WTC11 (cell line): ENCODE results near the gene NFATC3. TPM values are rescaled to one million over a fixed set of nuclear protein-coding genes. Genes with fewer than 3 reads are reported as not detected.

Experiments used
- ATAC-seq: fragments of 200-7000 bp; cut with Tn5 transposase; 2 replicates; pipeline ENCODE4 v1.10.0; 2021; ENCODE audit warnings: mild to moderate bottlenecking, moderate library complexity
- CTCF ChIA-PET: fragments of 300-600 bp; sonication (Branson Sonifier 250); formaldehyde crosslinking; loops from one replicate; lab custom pipeline; 2021; ENCODE audit warnings: antibody characterized with exemption; lab: Charles Lee
- POLR2A ChIA-PET: fragments of 350-600 bp; sonication (Branson Sonifier 250); formaldehyde crosslinking; loops from one replicate; lab custom pipeline; 2021; ENCODE audit warnings: antibody characterized with exemption; lab: Charles Lee
- DNase-seq: peaks from one replicate; pipeline ENCODE4 v3.0.0; 2021; ENCODE audit warnings: low spot score
- H3K27ac Mint-ChIP-seq: 2 replicates; pipeline ENCODE4 v1.8.0; 2021; ENCODE audit warnings: mixed read lengths
- H3K27me3 Mint-ChIP-seq: 2 replicates; pipeline ENCODE4 v1.8.0; 2021; ENCODE audit warnings: low read depth, mild to moderate bottlenecking, moderate library complexity, mixed read lengths
- H3K36me3 Mint-ChIP-seq: 2 replicates; pipeline ENCODE4 v1.8.0; 2021; ENCODE audit warnings: mixed read lengths
- H3K4me1 Mint-ChIP-seq: 2 replicates; pipeline ENCODE4 v1.8.0; 2022; ENCODE audit warnings: mixed read lengths
- H3K4me3 Mint-ChIP-seq: 2 replicates; pipeline ENCODE4 v1.8.0; 2021; ENCODE audit warnings: mild to moderate bottlenecking, moderate library complexity, mixed read lengths
- H3K9me3 Mint-ChIP-seq: 2 replicates; pipeline ENCODE4 v1.8.0; 2021; ENCODE audit warnings: mixed read lengths
- ATF6 ChIP-seq: sonication (generic); formaldehyde crosslinking; IDR thresholded peaks from 2 replicates; pipeline ENCODE4 v1.8.1; 2023; ENCODE audit warnings: mild to moderate bottlenecking, missing genetic modification reagents
- CREB1 ChIP-seq: sonication (generic); formaldehyde crosslinking; IDR thresholded peaks from 2 replicates; pipeline ENCODE4 v1.8.0; 2023; ENCODE audit warnings: mild to moderate bottlenecking, missing genetic modification reagents
- E2F5 ChIP-seq: sonication (generic); formaldehyde crosslinking; IDR thresholded peaks from 2 replicates; pipeline ENCODE4 v1.8.1; 2022; ENCODE audit warnings: mild to moderate bottlenecking, moderate library complexity, missing genetic modification reagents
- FOXP1 ChIP-seq: sonication (generic); formaldehyde crosslinking; IDR thresholded peaks from 2 replicates; pipeline ENCODE4 v1.8.0; 2022; ENCODE audit warnings: missing genetic modification reagents, mild to moderate bottlenecking, moderate library complexity, borderline replicate concordance
- GABPB1 ChIP-seq: sonication (generic); formaldehyde crosslinking; IDR thresholded peaks from 2 replicates; pipeline ENCODE4 v1.8.1; 2023; ENCODE audit warnings: mild to moderate bottlenecking, missing genetic modification reagents
- HMGXB4 ChIP-seq: sonication (generic); formaldehyde crosslinking; IDR thresholded peaks from 2 replicates; pipeline ENCODE4 v1.8.1; 2023; ENCODE audit warnings: mild to moderate bottlenecking, moderate library complexity, missing genetic modification reagents
- MAX ChIP-seq: sonication (generic); formaldehyde crosslinking; IDR thresholded peaks from 2 replicates; pipeline ENCODE4 v1.8.0; 2022; ENCODE audit warnings: mild to moderate bottlenecking, missing genetic modification reagents
- MYBL2 ChIP-seq: sonication (generic); formaldehyde crosslinking; IDR thresholded peaks from 2 replicates; pipeline ENCODE4 v1.8.1; 2023; ENCODE audit warnings: mild to moderate bottlenecking, moderate library complexity, missing genetic modification reagents
- NFYB ChIP-seq: sonication (generic); formaldehyde crosslinking; conservative IDR thresholded peaks from 2 replicates; pipeline ENCODE4 v1.8.0; 2022; ENCODE audit warnings: low read depth, missing genetic modification reagents
- PRDM15 ChIP-seq: sonication (generic); formaldehyde crosslinking; IDR thresholded peaks from 2 replicates; pipeline ENCODE4 v1.8.0; 2022; ENCODE audit warnings: missing genetic modification reagents
- SP1 ChIP-seq: sonication (generic); formaldehyde crosslinking; conservative IDR thresholded peaks from 2 replicates; pipeline ENCODE4 v1.8.1; 2022; ENCODE audit warnings: missing genetic modification reagents
- TP53 ChIP-seq: sonication (generic); formaldehyde crosslinking; IDR thresholded peaks from 2 replicates; pipeline ENCODE4 v1.8.1; 2023; ENCODE audit warnings: mild to moderate bottlenecking, missing genetic modification reagents
- USF1 ChIP-seq: sonication (generic); formaldehyde crosslinking; IDR thresholded peaks from 2 replicates; pipeline ENCODE4 v1.8.0; 2022; ENCODE audit warnings: mild to moderate bottlenecking, missing genetic modification reagents
- ZBTB21 ChIP-seq: sonication (generic); formaldehyde crosslinking; IDR thresholded peaks from 2 replicates; pipeline ENCODE4 v1.8.1; 2023; ENCODE audit warnings: mild to moderate bottlenecking, missing genetic modification reagents, borderline replicate concordance
- ZNF121 ChIP-seq: sonication (generic); formaldehyde crosslinking; IDR thresholded peaks from 2 replicates; pipeline ENCODE4 v1.8.0; 2023; ENCODE audit warnings: missing genetic modification reagents
- ZNF263 ChIP-seq: sonication (generic); formaldehyde crosslinking; IDR thresholded peaks from 2 replicates; pipeline ENCODE4 v1.8.1; 2022; ENCODE audit warnings: low read depth, mild to moderate bottlenecking, moderate library complexity, missing genetic modification reagents
- ZNF416 ChIP-seq: fragments of 250-450 bp; sonication (Bioruptor Pico); IDR thresholded peaks from 2 replicates; pipeline ENCODE4 v1.9.0; 2021; ENCODE audit warnings: mild to moderate bottlenecking, inconsistent platforms
- total RNA-seq: library from RNA; stranded (reverse); gene quantifications from 3 replicates; pipeline ENCODE4 v1.2.3, GENCODE V29; 2021

NFATC3 gene
- total RNA-seq, 1 experiment from 2014 or later, result 34.6 TPM

GRCh38 chr16:68242926-68243858 lies 158.0 kb downstream of the NFATC3 start:
- no peaks in the 10 kb centered on the region for H3K9me3 Mint-ChIP-seq
- peak overlapping the region; percentile 97 for H3K4me3 Mint-ChIP-seq
- ChIA-PET CTCF (interaction anchor here (0.6 to 3.4 kb wide), 4 partner anchors 21 to 202 kb away, joined by 3 to 28 read pairs (median 12); partner anchors contain the start of gene SLC7A6), POLR2A (no interaction called here)
- 0 out of 2 replicates have a peak, but pooled peaks have one; percentile 25 for TF ChIP-seq ZNF121 (CRISPR knock-in tag)
- TF ChIP-seq TP53 (CRISPR knock-in tag), result no peak
- no peaks in the 10 kb centered on the region for H3K36me3 Mint-ChIP-seq
- peaks cover 51% of the 10 kb centered on the region for H3K27me3 Mint-ChIP-seq
- no peak for DNase-seq
- no peak overlapping the region for H3K27ac Mint-ChIP-seq
- peaks cover 9% of the 10 kb centered on the region for H3K4me1 Mint-ChIP-seq
- no peak for ATAC-seq

- ChIA-PET CTCF (interaction anchor here (1.2 to 2.8 kb wide), 5 partner anchors 13 to 151 kb away, joined by 4 to 28 read pairs (median 5); partner anchors contain the start of gene SLC7A6), POLR2A (interaction anchor here (0.9 kb wide), 1 partner anchor 159 kb away, joined by 3 read pairs; the partner anchor contains the start of gene NFATC3)
- ATAC-seq, result no peak
- peaks cover 40% of the 10 kb centered on the region for H3K27me3 Mint-ChIP-seq
- TF ChIP-seq E2F5 (CRISPR knock-in tag), result 0 out of 2 replicates have a peak, but pooled peaks have one; percentile 11
- 0 out of 2 replicates have a peak, but pooled peaks have one; percentile 5 for TF ChIP-seq ZNF263 (CRISPR knock-in tag)
- TF ChIP-seq FOXP1, result no peak
- no peaks in the 10 kb centered on the region for H3K9me3 Mint-ChIP-seq
- peaks cover 8% of the 10 kb centered on the region for H3K4me1 Mint-ChIP-seq
- DNase-seq, result no peak
- no peaks in the 10 kb centered on the region for H3K36me3 Mint-ChIP-seq
- peak overlapping the region; percentile 97 for H3K4me3 Mint-ChIP-seq
- H3K27ac Mint-ChIP-seq, result no peak overlapping the region
Measured at GRCh38 chr16:68244481-68244902, 159.3 kb downstream of the NFATC3 start.

- ATAC-seq, result peak; percentile 96
- CTCF ChIA-PET, result interaction anchor here (0.7 to 2.8 kb wide), 6 partner anchors 12 to 151 kb away, joined by 4 to 28 read pairs (median 6); partner anchors contain the start of gene SLC7A6
- POLR2A ChIA-PET, result interaction anchor here (0.9 kb wide), 1 partner anchor 160 kb away, joined by 3 read pairs; the partner anchor contains the start of gene NFATC3
- peaks cover 5% of the 10 kb centered on the region for H3K4me1 Mint-ChIP-seq
- peaks cover 37% of the 10 kb centered on the region for H3K27me3 Mint-ChIP-seq
- H3K4me3 Mint-ChIP-seq, result peak within 1 kb of the TSS; percentile 97
- no peaks in the 10 kb centered on the region for H3K36me3 Mint-ChIP-seq
- DNase-seq, result peak; percentile 98
- peak within 1 kb of the TSS; percentile 56; the same call in 1 of the 2 replicates for H3K27ac Mint-ChIP-seq
- no peaks in the 10 kb centered on the region for H3K9me3 Mint-ChIP-seq
- TF ChIP-seq ZNF416 (CRISPR knock-in tag) (0 out of 2 replicates have a peak, but pooled peaks have one; percentile 21), HMGXB4 (peak; percentile 75; the same call in 1 of the 2 replicates), MYBL2 (CRISPR knock-in tag) (peak; percentile 68; the same call in 1 of the 2 replicates), MAX (CRISPR knock-in tag) (0 out of 2 replicates have a peak, but pooled peaks have one; percentile 27), ZBTB21 (CRISPR knock-in tag) (0 out of 2 replicates have a peak, but pooled peaks have one; percentile 3), CREB1 (no peak), NFYB (CRISPR knock-in tag) (peak; percentile 87), PRDM15 (CRISPR knock-in tag) (0 out of 2 replicates have a peak, but pooled peaks have one; percentile 28), ATF6 (no peak), GABPB1 (CRISPR knock-in tag) (peak; percentile 56), USF1 (CRISPR knock-in tag) (no peak), SP1 (peak; percentile 99)
Measured at GRCh38 chr16:68244903-68245853, 160.0 kb downstream of the NFATC3 start, which contains the start of gene PLA2G15. Gene PLA2G15 (plus strand): TSS chr16:68245373. CDS start chr16:68245427, 54 bp downstream.
